Body of pancreas (tissue), 4 donors: ENCODE data around the gene TMEM164.

Experiments
- CTCF ChIP-seq, 7 experiments: fragments of 450-650 bp in 4 of 7; fragments of 200-600 bp in 3 of 7; sonication (generic) in 3 of 7; IDR thresholded peaks; one replicate each; pipeline ENCODE4 v1.5.1; 2016 to 2019; ENCODE audit warnings: antibody characterized with exemption in 7 of 7
- POLR2A ChIP-seq, 3 donors: fragments of 450-650 bp; IDR thresholded peaks; one replicate each; pipeline ENCODE4 v1.6.1; 2016; ENCODE audit warnings: antibody characterized with exemption in 3 of 3, mild to moderate bottlenecking in 2 of 3

- TF ChIP-seq CTCF (IDR thresholded peaks at IDR 0.05), result no peak
- TF ChIP-seq POLR2A (IDR thresholded peaks at IDR 0.05), result no peak
Measured at GRCh38 chrX:110003167-110004156, 548 bp downstream of the TMEM164 start.
